ENCODE data around the gene ZFP3.
"Not testable (repeated sequence)": the region's sequence is repeated elsewhere in the genome, so short reads cannot be mapped to it uniquely, and the experiment has no call there.

Gene ZFP3

GRCh38 chr17:5139458-5139732, 61.1 kb downstream of the ZFP3 start:
- no peak for DNase-seq

- DNase-seq, result not testable (repeated sequence)
Observed at GRCh38 chr17:5142877-5143276, 64.6 kb downstream of the ZFP3 start.
